ENCODE data around the gene APOBEC3G. TPM values are rescaled to one million over a fixed set of nuclear protein-coding genes. Genes with fewer than 3 reads are reported as not detected.

APOBEC3G gene
- total RNA-seq, 4 donors from 2014 or later = 7.2 to 17.7 (median 9.9) TPM

DNA sequence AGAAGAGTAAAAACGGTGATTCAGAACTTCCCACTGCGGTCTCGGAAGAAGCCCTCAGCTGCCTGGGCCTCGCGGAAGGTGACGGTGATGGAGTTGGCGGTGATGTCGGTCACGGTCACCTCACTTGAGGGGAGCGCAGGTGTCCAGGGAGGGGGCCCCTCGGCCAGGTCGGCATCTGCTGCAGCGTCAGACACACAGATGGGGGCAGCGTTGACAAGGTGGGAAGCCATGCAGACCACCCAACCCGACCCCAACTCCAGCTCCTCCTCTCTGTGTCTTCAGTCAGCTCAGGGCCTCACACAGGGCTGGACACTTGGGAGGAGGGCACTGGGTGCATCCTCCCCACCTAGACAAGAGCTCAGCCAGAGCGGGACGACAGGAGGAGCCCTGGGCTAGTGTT lies 56.8 kb downstream of the APOBEC3G start:
- Histone ChIP-seq H3K27me3 (no peaks in the 10 kb centered on the region), H3K4me3 (replicated peaks in 1 of 3) (no peak overlapping the region), H3K36me3 (peaks cover 11 to 16% of the 10 kb centered on the region in 2 donors), H3K4me1 (peaks cover 0 to 4% of the 10 kb centered on the region in 2 donors), H3K27ac (no peak overlapping the region), H3K9me3 (no peaks in the 10 kb centered on the region)
- no peak for DNase-seq
- TF ChIP-seq, protein P1, sequence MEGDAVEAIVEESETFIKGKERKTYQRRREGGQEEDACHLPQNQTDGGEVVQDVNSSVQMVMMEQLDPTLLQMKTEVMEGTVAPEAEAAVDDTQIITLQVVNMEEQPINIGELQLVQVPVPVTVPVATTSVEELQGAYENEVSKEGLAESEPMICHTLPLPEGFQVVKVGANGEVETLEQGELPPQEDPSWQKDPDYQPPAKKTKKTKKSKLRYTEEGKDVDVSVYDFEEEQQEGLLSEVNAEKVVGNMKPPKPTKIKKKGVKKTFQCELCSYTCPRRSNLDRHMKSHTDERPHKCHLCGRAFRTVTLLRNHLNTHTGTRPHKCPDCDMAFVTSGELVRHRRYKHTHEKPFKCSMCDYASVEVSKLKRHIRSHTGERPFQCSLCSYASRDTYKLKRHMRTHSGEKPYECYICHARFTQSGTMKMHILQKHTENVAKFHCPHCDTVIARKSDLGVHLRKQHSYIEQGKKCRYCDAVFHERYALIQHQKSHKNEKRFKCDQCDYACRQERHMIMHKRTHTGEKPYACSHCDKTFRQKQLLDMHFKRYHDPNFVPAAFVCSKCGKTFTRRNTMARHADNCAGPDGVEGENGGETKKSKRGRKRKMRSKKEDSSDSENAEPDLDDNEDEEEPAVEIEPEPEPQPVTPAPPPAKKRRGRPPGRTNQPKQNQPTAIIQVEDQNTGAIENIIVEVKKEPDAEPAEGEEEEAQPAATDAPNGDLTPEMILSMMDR (IDR thresholded peaks at IDR 0.05) = no peak
- no peak for TF ChIP-seq POLR2A (IDR thresholded peaks at IDR 0.05)
- intact Hi-C loops (cut with DNase I) = no loop called here
- WGBS, 2 donors = 90 to 95% methylated on average over 15 of the region's 17 CpGs

DNA sequence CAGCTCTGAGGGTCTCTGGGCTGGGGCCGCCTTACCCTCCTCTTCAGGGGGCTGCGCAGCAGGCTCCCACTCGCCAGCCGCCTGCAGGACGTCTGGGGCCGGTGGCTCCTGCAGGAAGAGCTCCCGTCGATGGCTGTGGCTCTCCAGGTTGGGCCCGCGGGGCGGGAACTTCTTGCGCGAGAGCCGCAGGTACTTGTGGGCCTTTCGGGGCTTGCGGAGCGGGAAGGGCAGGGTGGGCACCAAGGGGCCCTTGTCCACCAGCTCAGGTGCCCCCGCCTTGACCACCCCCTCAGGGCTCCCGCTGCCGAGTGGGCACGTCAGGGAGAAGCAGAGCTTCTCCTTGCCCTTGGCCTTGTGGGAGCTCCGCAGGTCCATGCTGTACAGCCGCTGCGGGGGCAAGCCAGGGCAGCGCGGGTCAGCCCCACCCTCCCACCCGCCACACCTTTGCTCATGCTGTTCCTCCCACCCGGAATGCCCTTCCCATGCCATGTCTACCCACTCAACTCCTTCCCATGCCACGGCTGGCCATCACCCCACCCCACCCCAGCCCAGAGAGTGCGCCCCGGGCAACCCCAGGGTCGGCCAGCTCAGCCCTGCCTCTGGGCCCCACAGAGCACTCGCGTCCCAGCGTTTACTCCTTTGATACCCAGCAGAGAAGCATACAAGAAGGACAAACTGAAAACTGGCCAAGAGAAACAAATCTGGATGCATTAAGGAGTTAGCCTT lies 57.5 kb downstream of the APOBEC3G start:
- intact Hi-C loops (cut with DNase I) = no loop called here
- no peaks in the 10 kb centered on the region for H3K9me3 ChIP-seq
- no peak overlapping the region for H3K4me3 ChIP-seq (replicated peaks in 1 of 3)
- no peak for DNase-seq
- H3K27me3 ChIP-seq = no peaks in the 10 kb centered on the region
- H3K36me3 ChIP-seq = peaks cover 11 to 16% of the 10 kb centered on the region in 2 donors
- TF ChIP-seq, protein P1 (IDR thresholded peaks at IDR 0.05) = no peak
- TF ChIP-seq POLR2A (IDR thresholded peaks at IDR 0.05) = no peak
- WGBS, 2 donors = 86 to 93% methylated on average over 19 to 32 of the region's 35 CpGs
- no peak overlapping the region for H3K27ac ChIP-seq
- H3K4me1 ChIP-seq = peaks cover 0 to 4% of the 10 kb centered on the region in 2 donors

DNA sequence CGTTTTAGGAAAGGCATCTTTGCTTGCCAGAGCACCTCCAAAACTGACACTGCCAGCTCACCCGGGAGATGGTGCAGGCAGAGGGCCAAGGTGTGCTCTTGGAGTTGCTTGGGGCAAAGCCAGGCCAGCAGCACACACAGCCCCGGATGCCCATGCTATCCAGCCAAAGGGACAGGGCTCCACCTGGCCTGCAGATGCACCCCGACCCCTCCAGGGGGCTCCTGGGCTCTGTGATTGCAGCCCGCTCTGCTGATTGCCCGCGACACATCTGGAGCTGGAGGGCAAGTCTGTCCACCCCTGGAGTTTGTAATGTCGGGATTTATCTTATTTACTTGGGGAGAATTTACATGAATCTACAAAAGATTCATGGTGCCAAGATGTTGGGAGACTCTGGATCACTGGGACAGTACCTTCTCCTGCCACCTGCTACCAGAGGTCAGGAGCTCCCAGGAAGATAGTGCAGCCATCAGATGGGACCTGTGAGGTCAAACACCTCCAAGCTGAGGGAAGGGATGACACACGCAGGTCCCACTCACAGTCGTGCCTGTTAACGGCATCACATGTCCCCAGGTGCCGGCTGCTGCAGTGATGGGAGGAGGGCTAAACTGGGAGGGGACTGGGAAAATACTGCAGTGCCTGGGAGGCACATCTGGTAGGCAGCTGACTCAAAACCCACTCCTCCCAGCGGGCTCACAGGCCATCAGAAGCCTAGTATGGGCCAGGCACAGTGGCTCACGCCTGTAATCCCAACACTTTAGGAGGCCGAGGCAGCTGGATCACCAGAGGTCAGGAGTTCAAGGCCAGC lies 58.2 kb downstream of the APOBEC3G start:
- TF ChIP-seq, protein P1 (IDR thresholded peaks at IDR 0.05) = peak in 3 of 6 experiments; percentile 10 to 39 (median 18)
- no peak for TF ChIP-seq POLR2A (IDR thresholded peaks at IDR 0.05)
- Histone ChIP-seq H3K4me1 (peaks cover 0 to 4% of the 10 kb centered on the region in 2 donors), H3K36me3 (peaks cover 15 to 16% of the 10 kb centered on the region in 2 donors), H3K4me3 (replicated peaks in 1 of 3) (no peak overlapping the region), H3K27me3 (no peaks in the 10 kb centered on the region), H3K27ac (no peak overlapping the region), H3K9me3 (no peaks in the 10 kb centered on the region)
- intact Hi-C loops (cut with DNase I) = no loop called here
- peak; percentile 33 to 35 for DNase-seq
- WGBS, 2 donors = 54 to 60% methylated on average over 11 to 15 of the region's 15 CpGs

DNA sequence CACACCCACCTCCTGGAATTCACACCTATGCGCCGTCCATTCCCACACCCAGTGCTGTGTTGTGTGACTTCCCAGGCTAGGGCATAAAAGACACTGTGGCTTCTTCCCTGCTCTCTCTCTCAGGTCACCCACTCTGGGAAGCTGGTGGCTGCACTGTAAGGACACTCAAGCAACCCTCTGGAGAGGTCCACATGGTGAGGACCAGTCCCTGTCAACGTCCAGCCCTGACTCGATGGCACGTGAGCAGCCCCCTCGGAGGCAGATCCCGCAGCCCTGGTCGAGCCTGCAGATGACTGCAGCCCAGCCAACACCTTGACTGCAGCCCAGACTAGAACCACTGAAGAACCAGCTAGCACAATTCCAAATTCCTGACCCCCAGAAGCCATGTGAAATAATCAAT lies 59.2 kb downstream of the APOBEC3G start:
- DNase-seq = no peak
- intact Hi-C loops (cut with DNase I) = no loop called here
- H3K4me1 ChIP-seq = peaks cover 0 to 4% of the 10 kb centered on the region in 2 donors

More for the DNA sequence above, 59.2 kb downstream of the APOBEC3G start:
- Histone ChIP-seq H3K27me3 (no peaks in the 10 kb centered on the region), H3K9me3 (no peaks in the 10 kb centered on the region), H3K27ac (no peak overlapping the region), H3K36me3 (peaks cover 15 to 16% of the 10 kb centered on the region in 2 donors), H3K4me3 (replicated peaks in 1 of 3) (no peak overlapping the region)
- 90 to 93% methylated on average over 6 to 8 of the region's 8 CpGs for WGBS, 2 donors
- no peak for TF ChIP-seq POLR2A (IDR thresholded peaks at IDR 0.05)

Small RNA genes lying within 50 kb of the gene (small RNA-seq; reads per million reads assigned to genes)
- not detected for gene AL022318.2
- not detected for gene COX5BP7

Other genes with a start within 250 kb of the APOBEC3G start
- gene NPTXR, start 233.2 kb upstream of the APOBEC3G start, total RNA-seq = 1 to 10 TPM; 3.6 to 8.7 (median 4.4) TPM
- gene CBX6, start 205.1 kb upstream of the APOBEC3G start, total RNA-seq = 100 to 1,000 TPM in 2 of 4 donors, 10 to 100 TPM in 2; 47.2 to 118 (median 85.0) TPM
- under 1 TPM in 1 of 4 donors, not detected in 3; 0.67 TPM for gene APOBEC3A, start 119.7 kb upstream of the APOBEC3G start, total RNA-seq
- gene APOBEC3B, start 94.9 kb upstream of the APOBEC3G start, total RNA-seq = 1 to 10 TPM in 3 of 4 donors, not detected in 1; 1.7 to 5.1 (median 2.9) TPM
- 10 to 100 TPM in 1 of 4 donors, 1 to 10 TPM in 3; 8.3 to 14.4 (median 9.0) TPM for gene APOBEC3C, start 63.0 kb upstream of the APOBEC3G start, total RNA-seq
- gene APOBEC3D, start 56.1 kb upstream of the APOBEC3G start, total RNA-seq = 1 to 10 TPM in 2 of 4 donors, under 1 TPM in 1, not detected in 1; 0.89 to 2.7 (median 1.1) TPM
- gene APOBEC3F, start 36.4 kb upstream of the APOBEC3G start, total RNA-seq = 1 to 10 TPM; 2.5 to 6.0 (median 5.0) TPM
- under 1 TPM in 1 of 4 donors, not detected in 3; 0.67 TPM for gene APOBEC3H, start 20.0 kb downstream of the APOBEC3G start, total RNA-seq
- 10 to 100 TPM; 49.2 to 88.0 (median 61.9) TPM for gene CBX7, start 75.4 kb downstream of the APOBEC3G start, total RNA-seq
- 10 to 100 TPM in 1 of 4 donors, 1 to 10 TPM in 3; 3.6 to 10.5 (median 3.9) TPM for gene PDGFB, start 167.7 kb downstream of the APOBEC3G start, total RNA-seq
- 1,000 to 10,000 TPM; 1,451 to 2,031 (median 1,880) TPM for gene RPL3, start 242.3 kb downstream of the APOBEC3G start, total RNA-seq

Measured in thyroid gland (tissue), 4 donors.